HG02852 (cell line): ENCODE data around the gene CBLN4.

Source experiments
- ATAC-seq: cut with Tn5 transposase; IDR thresholded peaks from one replicate; pipeline ENCODE4 v1.9.1; 2021; ENCODE audit warnings: mild to moderate bottlenecking, moderate library complexity; ENCODE audit not compliant: unreplicated experiment

The CBLN4 gene

GRCh38 chr20:56005389-56005715 is at the start of gene CBLN4:
Gene CBLN4 (minus strand): TSS chr20:56005519. CDS start chr20:56004171, 1,348 bp downstream.
- no peak for ATAC-seq

DNA sequence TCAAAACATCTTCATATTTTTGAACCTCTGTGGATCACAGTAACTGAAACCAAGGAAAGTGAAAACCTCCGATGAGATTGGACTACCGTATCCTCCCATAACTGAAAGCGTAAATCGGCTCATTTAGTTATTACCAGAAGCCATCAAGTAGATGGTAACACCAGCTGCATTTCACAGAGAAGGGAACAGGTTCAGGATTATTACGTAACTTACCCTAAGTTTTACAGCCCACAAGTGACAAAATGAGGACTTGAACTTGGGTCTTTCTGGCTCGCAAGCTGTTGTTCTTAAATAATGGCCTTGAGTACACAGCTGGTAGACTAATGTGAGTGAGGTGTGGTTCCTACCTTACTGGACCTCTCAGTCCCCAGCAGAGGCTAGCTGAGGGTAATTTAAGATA is 37.9 kb upstream of the CBLN4 start:
- ATAC-seq, result no peak

GRCh38 chr20:56032251-56032650 is 26.9 kb upstream of the CBLN4 start:
- no peak for ATAC-seq

DNA sequence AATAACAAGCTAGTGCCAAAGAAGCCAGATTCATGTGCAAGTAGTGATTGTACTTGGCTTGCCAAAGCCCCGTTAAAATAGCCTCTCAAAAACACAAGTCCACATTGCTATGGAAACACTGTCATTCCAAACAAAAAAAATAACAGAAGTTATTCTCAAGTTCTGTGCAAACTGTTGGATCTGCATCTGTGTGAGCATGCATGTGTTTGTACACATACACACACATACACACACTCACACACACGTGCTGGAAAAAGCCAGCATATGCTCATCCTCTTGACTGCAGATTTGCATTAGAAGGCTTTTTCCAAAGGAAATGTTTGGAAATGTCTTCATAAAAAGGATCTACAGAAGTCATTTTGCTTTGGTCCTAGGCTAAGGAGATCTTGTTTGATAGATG is 13.4 kb upstream of the CBLN4 start:
- ATAC-seq, result no peak

DNA sequence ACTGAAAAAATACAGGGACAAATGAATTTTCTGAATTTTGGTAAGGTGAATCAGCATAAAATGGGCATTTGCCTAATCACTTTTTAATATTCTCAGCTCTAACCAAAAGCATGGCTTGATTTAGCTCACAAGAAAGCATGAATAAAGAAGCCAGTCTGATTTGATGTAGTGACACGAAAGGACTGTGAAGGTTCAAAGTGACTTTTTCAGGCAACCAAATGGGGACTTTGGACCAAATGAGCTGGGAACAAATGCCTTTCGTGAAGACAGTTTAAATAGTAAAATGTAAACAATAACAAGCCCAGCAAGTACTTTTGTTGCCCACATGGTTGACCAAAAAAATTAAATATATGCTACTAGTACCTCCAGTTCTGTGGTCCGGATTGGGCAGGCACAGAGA is 12.9 kb upstream of the CBLN4 start:
- no peak for ATAC-seq

DNA sequence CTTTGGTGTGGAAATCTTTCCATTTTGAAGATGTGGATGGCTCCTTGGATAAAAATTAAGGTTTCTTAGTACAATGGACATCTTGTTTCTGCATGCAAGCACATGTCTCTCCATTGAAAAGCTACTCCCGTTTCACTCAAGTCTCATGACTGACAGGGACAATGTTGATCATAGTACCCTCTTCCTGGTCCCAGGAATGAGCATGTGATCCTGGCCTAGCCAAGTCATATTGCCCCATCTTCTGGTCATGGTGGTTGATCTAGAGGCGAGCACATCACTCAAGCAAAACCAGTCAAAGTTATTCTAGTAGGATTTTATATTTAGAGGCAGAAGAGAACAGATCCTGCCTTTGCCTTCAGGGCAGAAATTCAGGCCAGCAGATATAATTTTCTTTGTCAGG is 12.2 kb upstream of the CBLN4 start:
- no peak for ATAC-seq

- ATAC-seq, result no peak
Observed at GRCh38 chr20:56014998-56015397, 9.7 kb upstream of the CBLN4 start.

- ATAC-seq, result no peak
Observed at GRCh38 chr20:56014151-56014550, 8.8 kb upstream of the CBLN4 start.

- ATAC-seq, result no peak
Observed at GRCh38 chr20:56004611-56005388, 519 bp downstream of the CBLN4 start.

- ATAC-seq, result no peak
Observed at GRCh38 chr20:56004007-56004406, 1.3 kb downstream of the CBLN4 start.

- ATAC-seq, result no peak
Observed at GRCh38 chr20:56002908-56003800, 2.2 kb downstream of the CBLN4 start.

DNA sequence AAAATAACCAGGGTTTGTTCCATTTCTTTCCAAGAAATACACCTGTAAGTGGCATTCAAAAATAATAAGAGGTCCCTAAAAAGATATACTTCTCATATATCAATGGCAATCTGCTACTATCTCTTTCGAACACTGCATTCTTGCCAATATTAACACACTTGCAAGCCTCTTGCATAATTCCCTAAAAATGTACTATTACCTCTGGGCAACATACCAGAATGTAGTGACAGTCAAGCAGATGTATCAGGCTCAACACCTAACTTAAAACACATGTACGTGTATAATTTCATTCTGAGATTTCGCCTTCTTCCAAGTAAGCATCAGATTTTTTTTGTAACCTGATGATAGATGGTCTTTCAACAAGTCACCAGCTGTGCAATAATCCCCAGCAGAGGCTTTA is 3.4 kb downstream of the CBLN4 start:
- ATAC-seq, result no peak

GRCh38 chr20:56001106-56001785 is 4.1 kb downstream of the CBLN4 start:
- no peak for ATAC-seq

DNA sequence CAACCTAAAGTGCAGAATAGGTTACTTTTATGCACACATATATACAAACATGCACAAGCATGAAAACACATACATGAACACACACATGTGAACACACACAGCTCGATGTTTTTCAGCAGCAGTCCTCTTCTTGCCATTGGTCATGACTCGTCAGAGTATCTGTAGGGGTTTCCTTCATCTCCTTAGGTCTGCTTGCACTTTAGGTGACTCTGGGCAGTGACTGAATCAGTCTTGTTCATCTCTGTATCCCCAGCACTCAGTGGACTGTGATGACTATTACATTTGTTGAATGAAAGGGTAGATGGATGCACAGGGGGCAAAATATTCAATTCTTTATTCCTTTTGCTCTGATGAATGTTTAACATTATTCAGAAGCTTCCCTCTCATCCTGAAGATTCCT is 26.8 kb downstream of the CBLN4 start:
- no peak for ATAC-seq

- no peak for ATAC-seq
Observed at GRCh38 chr20:55977690-55978459, 27.4 kb downstream of the CBLN4 start.

GRCh38 chr20:55974491-55975202 is 30.7 kb downstream of the CBLN4 start:
- no peak for ATAC-seq

GRCh38 chr20:55964790-55965189 is 40.5 kb downstream of the CBLN4 start:
- ATAC-seq, result no peak

GRCh38 chr20:55961376-55962330 is 43.7 kb downstream of the CBLN4 start:
- no peak for ATAC-seq

- ATAC-seq, result no peak
Observed at GRCh38 chr20:55953201-55953600, 52.1 kb downstream of the CBLN4 start.
